T-cell (primary cell): ENCODE results near the gene SOD2. TPM values are rescaled to one million over a fixed set of nuclear protein-coding genes. Genes with fewer than 3 reads are reported as not detected.
A peak's percentile ranks its signal among the peaks of the same experiment; 100 is the strongest.
"Not testable (repeated sequence)": the region's sequence is repeated elsewhere in the genome, so short reads cannot be mapped to it uniquely, and the experiment has no call there.

Experiments
- ATAC-seq, 4 experiments: fragments of 200-7000 bp in 3 of 4; fragments of 150-1000 bp in 1 of 4; cut with Tn5 transposase; replicated peaks in 1 of 4; 1 replicate in 3 of 4; 2 replicates in 1 of 4; pipeline ENCODE4 v1.10.0; 2021; ENCODE audit warnings: moderate library complexity in 3 of 4, mild to moderate bottlenecking in 2 of 4, moderate number of reproducible peaks in 1 of 4
- CTCF ChIA-PET, 2 donors: fragments of 300-600 bp; sonication (Branson Sonifier 250); formaldehyde crosslinking; loops; one replicate each; lab custom pipeline; 2022; ENCODE audit warnings: antibody characterized with exemption in 2 of 2; lab: Charles Lee
- POLR2A ChIA-PET, 2 donors: fragments of 300-600 bp; sonication (Branson Sonifier 250); formaldehyde crosslinking; loops; one replicate each; lab custom pipeline; 2022; ENCODE audit warnings: antibody characterized with exemption in 2 of 2; lab: Charles Lee
- DNase-seq, 35 experiments: peaks; one replicate each; pipeline versions ENCODE4 v3.0.0 to v3.0.0-alpha.2; 2013 to 2023
- H3K27ac ChIP-seq: one replicate; pipeline ENCODE4 v1.5.1; 2013; ENCODE audit warnings: low read length
- H3K27me3 ChIP-seq, 2 experiments: replicated peaks in 1 of 2; 1 replicate in 1 of 2; 2 replicates in 1 of 2; pipeline versions ENCODE4 v1.6.1 to v1.7.0; 2013; ENCODE audit warnings: low read length in 1 of 2, mixed read lengths in 1 of 2; ENCODE audit not compliant: control insufficient read depth in 2 of 2, insufficient read depth in 2 of 2; ENCODE audit errors: extremely low read depth in 1 of 2
- H3K36me3 ChIP-seq, 2 donors: 1 replicate in 1 of 2; 2 replicates in 1 of 2; pipeline versions ENCODE4 v1.6.1 to v1.7.0; 2013; ENCODE audit warnings: low read length in 1 of 2; ENCODE audit not compliant: control insufficient read depth in 2 of 2, insufficient read depth in 1 of 2; ENCODE audit errors: extremely low read depth in 1 of 2
- H3K4me1 ChIP-seq, 2 experiments: 1 replicate in 1 of 2; 2 replicates in 1 of 2; pipeline versions ENCODE4 v1.6.1 to v1.7.0; 2013; ENCODE audit warnings: low read length in 2 of 2, mixed read lengths in 1 of 2; ENCODE audit not compliant: insufficient read depth in 2 of 2, control insufficient read depth in 1 of 2; ENCODE audit errors: extremely low read depth in 1 of 2
- H3K4me3 ChIP-seq, 2 donors: 1 replicate in 1 of 2; 2 replicates in 1 of 2; pipeline versions ENCODE4 v1.5.1 to v1.7.0; 2013; ENCODE audit warnings: mild to moderate bottlenecking in 2 of 2, low read length in 1 of 2, moderate library complexity in 1 of 2; ENCODE audit not compliant: control insufficient read depth in 1 of 2; ENCODE audit errors: extremely low read depth in 1 of 2
- H3K9me3 ChIP-seq: 2 replicates; pipeline ENCODE4 v1.7.0; 2013
- H3K27ac Mint-ChIP-seq, 2 donors: one replicate each; pipeline ENCODE4 v1.8.0; 2020 to 2021; ENCODE audit warnings: mild to moderate bottlenecking in 2 of 2, mixed read lengths in 2 of 2
- H3K27me3 Mint-ChIP-seq, 2 donors: one replicate each; pipeline ENCODE4 v1.8.0; 2021 to 2022; ENCODE audit warnings: mixed read lengths in 2 of 2
- H3K36me3 Mint-ChIP-seq: one replicate; pipeline ENCODE4 v1.8.0; 2021; ENCODE audit warnings: mixed read lengths
- H3K4me1 Mint-ChIP-seq, 3 donors: one replicate each; pipeline ENCODE4 v1.8.0; 2020 to 2022; ENCODE audit warnings: mixed read lengths in 3 of 3, mild to moderate bottlenecking in 1 of 3
- H3K4me3 Mint-ChIP-seq, 3 donors: one replicate each; pipeline ENCODE4 v1.8.0; 2020 to 2022; ENCODE audit warnings: mild to moderate bottlenecking in 3 of 3, mixed read lengths in 3 of 3, moderate library complexity in 3 of 3
- H3K9me3 Mint-ChIP-seq, 3 donors: one replicate each; pipeline ENCODE4 v1.8.0; 2020 to 2022; ENCODE audit warnings: mixed read lengths in 3 of 3
- WGBS: methylation state at CpG from one replicate; pipeline ENCODE4 v1.1.5; 2013; ENCODE audit warnings: missing lambda C conversion rate; ENCODE audit not compliant: insufficient coverage; 5-methylcytosine and 5-hydroxymethylcytosine counted together
- total RNA-seq, 35 experiments: library from RNA in 6 of 35; stranded (reverse) in 6 of 35; fragments of 120-200 nt in 1 of 35; gene quantifications; one replicate each; pipeline versions ENCODE4 v1.2.1 to v1.2.4 and lab custom pipeline; 2013 to 2026

The SOD2 gene
- total RNA-seq, 5 donors from 2014 or later (not counting 1 experiment from before 2014, with no cell fraction given): 81.2 to 143 (median 112) TPM

GRCh38 chr6:159679091-159680077 is 13.7 kb downstream of the SOD2 start:
- H3K4me1 ChIP-seq: no peaks in the 10 kb centered on the region
- Mint-ChIP-seq H3K9me3 (no peaks in the 10 kb centered on the region), H3K36me3 (peaks cover 57% of the 10 kb centered on the region), H3K27me3 (no peaks in the 10 kb centered on the region), H3K27ac (peak overlapping the region in 1 of 2 donors; percentile 53), H3K4me3 (no peak overlapping the region), H3K4me1 (peaks cover 5 to 20% (median 17%) of the 10 kb centered on the region in 3 donors)
- ChIA-PET CTCF (interaction anchor here (1.0 to 1.4 kb wide), 3 partner anchors 9 to 25 kb away, joined by 3 to 4 read pairs (median 4); no protein-coding TSS in a partner anchor), POLR2A (interaction anchor here (0.6 to 1.6 kb wide), 2 partner anchors 10 to 1728 kb away, joined by 3 to 4 read pairs; no protein-coding TSS in a partner anchor)
- no peaks in the 10 kb centered on the region for H3K27me3 ChIP-seq
- ATAC-seq: no peak
- WGBS: no CpG with 5 or more reads among the region's 5 CpGs
- H3K9me3 ChIP-seq: no peaks in the 10 kb centered on the region
- H3K4me3 ChIP-seq: no peak overlapping the region
- no peak for DNase-seq
- peaks cover 3 to 40% of the 10 kb centered on the region in 2 donors for H3K36me3 ChIP-seq
- H3K27ac ChIP-seq: no peak overlapping the region

- H3K9me3 Mint-ChIP-seq: no peaks in the 10 kb centered on the region
- H3K27me3 Mint-ChIP-seq: no peaks in the 10 kb centered on the region
- ChIA-PET CTCF (no interaction called here), POLR2A (interaction anchor here in 1 of 2 donors (0.6 to 1.0 kb wide), 2 partner anchors 53 to 1729 kb away, joined by 3 to 4 read pairs; no protein-coding TSS in a partner anchor)
- peaks cover 5 to 20% (median 19%) of the 10 kb centered on the region in 3 donors for H3K4me1 Mint-ChIP-seq
- H3K9me3 ChIP-seq: no peaks in the 10 kb centered on the region
- no peak for DNase-seq
- no peak overlapping the region for H3K27ac ChIP-seq
- peaks cover 57% of the 10 kb centered on the region for H3K36me3 Mint-ChIP-seq
- H3K27ac Mint-ChIP-seq: no peak overlapping the region
- no peak overlapping the region for H3K4me3 ChIP-seq
- peaks cover 0 to 34% of the 10 kb centered on the region in 2 donors for H3K36me3 ChIP-seq
- H3K4me3 Mint-ChIP-seq: no peak overlapping the region
- WGBS: 100% methylated on average over 1 of the region's 3 CpGs
- no peaks in the 10 kb centered on the region for H3K27me3 ChIP-seq
- ATAC-seq: peak in 1 of 4 experiments; percentile 26
- H3K4me1 ChIP-seq: no peaks in the 10 kb centered on the region
Measured at GRCh38 chr6:159678574-159678973, 14.5 kb downstream of the SOD2 start.

GRCh38 chr6:159677506-159678165 is 15.4 kb downstream of the SOD2 start:
- DNase-seq (no peak), ATAC-seq (no peak)
- no peak overlapping the region for H3K4me3 ChIP-seq
- ChIA-PET POLR2A (interaction anchor here in 1 of 2 donors (1.0 kb wide), 1 partner anchor 54 kb away, joined by 3 read pairs; no protein-coding TSS in a partner anchor), CTCF (no interaction called here)
- Mint-ChIP-seq H3K4me3 (no peak overlapping the region), H3K4me1 (peaks cover 5 to 21% (median 20%) of the 10 kb centered on the region in 3 donors), H3K27me3 (no peaks in the 10 kb centered on the region), H3K36me3 (peaks cover 63% of the 10 kb centered on the region), H3K27ac (no peak overlapping the region), H3K9me3 (peaks cover 0 to 5% (median 0%) of the 10 kb centered on the region in 3 donors)
- H3K27ac ChIP-seq: no peak overlapping the region
- no CpG with 5 or more reads among the region's 5 CpGs for WGBS
- no peaks in the 10 kb centered on the region for H3K4me1 ChIP-seq
- H3K9me3 ChIP-seq: no peaks in the 10 kb centered on the region
- no peaks in the 10 kb centered on the region for H3K27me3 ChIP-seq
- H3K36me3 ChIP-seq: peaks cover 0 to 28% of the 10 kb centered on the region in 2 donors

GRCh38 chr6:159676890-159677505 is 16.0 kb downstream of the SOD2 start:
- DNase-seq (no peak), ATAC-seq (no peak)
- H3K36me3 ChIP-seq: peaks cover 0 to 21% of the 10 kb centered on the region in 2 donors
- Mint-ChIP-seq H3K9me3 (peaks cover 0 to 7% (median 0%) of the 10 kb centered on the region in 3 donors), H3K36me3 (peaks cover 62% of the 10 kb centered on the region), H3K27me3 (no peaks in the 10 kb centered on the region), H3K4me1 (peaks cover 5 to 17% (median 16%) of the 10 kb centered on the region in 3 donors), H3K27ac (no peak overlapping the region), H3K4me3 (no peak overlapping the region)
- H3K9me3 ChIP-seq: no peaks in the 10 kb centered on the region
- no peaks in the 10 kb centered on the region for H3K4me1 ChIP-seq
- WGBS: 90% methylated on average over 6 of the region's 6 CpGs
- H3K4me3 ChIP-seq: no peak overlapping the region
- ChIA-PET CTCF (no interaction called here), POLR2A (no interaction called here)
- H3K27ac ChIP-seq: no peak overlapping the region
- H3K27me3 ChIP-seq: no peaks in the 10 kb centered on the region

GRCh38 chr6:159676236-159676635 is 16.8 kb downstream of the SOD2 start:
- POLR2A ChIA-PET, H3K27ac Mint-ChIP-seq: not testable (repeated sequence)
- H3K36me3 Mint-ChIP-seq: peaks cover 64% of the 10 kb centered on the region

More at GRCh38 chr6:159676236-159676635, 16.8 kb downstream of the SOD2 start:
- H3K27ac ChIP-seq, CTCF ChIA-PET, H3K4me3 Mint-ChIP-seq, H3K9me3 ChIP-seq, ATAC-seq, H3K27me3 Mint-ChIP-seq, H3K27me3 ChIP-seq, H3K4me3 ChIP-seq, H3K4me1 ChIP-seq, DNase-seq: not testable (repeated sequence)
- peaks cover 0 to 14% of the 10 kb centered on the region in 2 donors for H3K36me3 ChIP-seq
- Mint-ChIP-seq H3K9me3 (peaks cover 0 to 11% (median 4%) of the 10 kb centered on the region in 3 donors), H3K4me1 (peaks cover 5 to 14% (median 14%) of the 10 kb centered on the region in 3 donors)
- WGBS: no CpG with 5 or more reads among the region's 4 CpGs
